Measurements from ENCODE around the gene SBF2. TPM values are rescaled to one million over a fixed set of nuclear protein-coding genes. Genes with fewer than 3 reads are reported as not detected.
"Not testable (repeated sequence)": the region's sequence is repeated elsewhere in the genome, so short reads cannot be mapped to it uniquely, and the experiment has no call there.

SBF2 gene
- total RNA-seq, 1 experiment from 2014 or later: 16.7 TPM

DNA sequence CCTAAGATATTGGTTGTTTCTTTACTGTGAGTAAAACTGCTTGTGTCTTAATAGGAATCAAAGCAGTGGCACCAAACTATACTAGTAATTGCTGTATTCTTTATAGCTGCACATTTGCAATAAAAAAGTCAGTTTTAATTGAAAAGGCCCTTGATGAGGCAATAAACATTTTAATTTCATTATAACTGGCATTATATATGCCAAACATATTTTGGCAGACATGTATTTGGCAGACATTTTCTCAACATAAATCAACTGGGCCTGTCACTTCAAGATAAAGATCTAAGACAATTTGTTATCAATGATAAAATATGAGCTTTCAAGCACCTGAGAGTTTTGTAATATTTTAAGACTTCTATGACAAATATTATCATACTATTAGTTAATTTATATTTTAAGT is 245.7 kb downstream of the SBF2 start:
- H3K4me3 ChIP-seq: no peak overlapping the region
- DNase-seq: no peak
- H3K9me3 ChIP-seq: peaks cover 20% of the 10 kb centered on the region
- no peaks in the 10 kb centered on the region for H3K36me3 ChIP-seq
- H3K27me3 ChIP-seq: no peaks in the 10 kb centered on the region

DNA sequence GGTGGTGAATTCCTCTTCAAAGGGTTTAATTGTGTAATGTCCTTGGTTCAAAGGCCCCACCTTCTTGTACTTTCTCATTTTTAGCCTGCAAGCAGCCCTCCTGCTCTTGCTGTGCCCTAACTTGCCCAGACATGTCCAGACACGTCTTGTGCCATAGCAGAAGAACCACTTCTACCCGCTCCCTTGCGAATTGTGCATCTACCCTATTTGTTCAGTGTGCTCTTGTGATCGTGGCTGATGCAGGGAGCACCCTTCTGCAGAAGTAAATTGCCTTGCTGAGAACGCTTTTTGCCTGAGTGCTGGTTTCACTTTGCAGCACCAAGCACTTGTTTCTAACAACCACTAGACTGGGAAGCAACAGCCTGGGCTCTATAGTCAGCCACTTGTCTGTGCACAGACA is 249.4 kb downstream of the SBF2 start:
- Histone ChIP-seq H3K36me3 (peaks cover 7% of the 10 kb centered on the region; the same call in 1 of the 2 replicates), H3K9me3 (peaks cover 21% of the 10 kb centered on the region), H3K27me3 (no peaks in the 10 kb centered on the region), H3K4me3 (no peak overlapping the region)
- DNase-seq: no peak

DNA sequence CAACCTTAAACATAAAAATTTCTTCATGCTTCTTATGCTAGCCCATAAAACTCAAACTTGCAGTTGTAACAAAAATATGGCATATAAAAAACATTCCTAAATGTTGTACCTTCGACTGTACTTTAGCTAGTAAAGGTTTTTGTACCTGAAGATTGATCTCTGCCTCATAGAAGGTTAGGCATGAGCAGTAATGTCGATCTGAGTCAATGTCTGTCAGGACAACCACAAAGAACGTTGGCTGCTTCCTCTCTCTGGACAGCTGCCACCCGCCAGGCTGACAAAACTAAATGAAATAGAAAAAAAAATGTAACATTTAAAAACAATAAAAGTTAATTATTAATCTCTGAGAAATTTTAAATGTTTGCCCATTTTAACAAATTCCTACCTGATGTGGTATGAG is 251.3 kb downstream of the SBF2 start:
- Histone ChIP-seq H3K27me3 (no peaks in the 10 kb centered on the region), H3K9me3 (peaks cover 21% of the 10 kb centered on the region), H3K4me3 (no peak overlapping the region), H3K36me3 (peaks cover 7% of the 10 kb centered on the region; the same call in 1 of the 2 replicates)
- no peak for DNase-seq

DNA sequence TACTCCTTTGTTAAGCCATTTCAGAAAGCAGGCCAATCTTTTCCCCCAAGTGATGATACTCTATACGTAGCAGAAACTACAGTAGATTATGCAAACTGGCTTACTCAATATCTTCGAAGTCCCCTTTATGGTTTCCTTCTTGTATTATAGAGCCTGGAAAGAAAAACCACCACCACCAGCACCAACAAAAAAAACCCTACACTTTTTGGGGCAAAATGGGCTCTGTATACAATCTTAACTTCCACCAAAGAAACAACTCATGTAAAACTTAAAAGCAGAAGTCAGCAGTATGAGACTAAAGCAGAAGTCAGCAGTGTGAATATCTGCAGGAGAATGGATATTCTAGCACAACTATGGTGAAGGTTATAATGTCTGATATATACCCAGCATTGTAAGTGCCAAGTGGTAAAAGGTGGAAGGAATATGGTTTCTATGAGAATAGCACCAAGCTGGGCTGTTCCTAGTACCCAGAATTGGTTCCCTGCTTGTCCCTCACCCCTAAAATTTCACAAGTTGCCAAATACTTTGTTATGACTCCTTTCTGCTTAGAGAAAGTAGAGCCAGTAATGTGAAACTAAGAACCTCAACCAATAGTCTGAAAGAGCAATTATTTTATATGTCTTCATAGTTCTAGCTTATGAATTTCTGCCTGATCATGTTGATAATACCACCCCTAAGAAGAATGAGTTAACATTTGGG is 252.1 kb downstream of the SBF2 start:
- Histone ChIP-seq H3K9me3 (peaks cover 18% of the 10 kb centered on the region), H3K27me3 (no peaks in the 10 kb centered on the region), H3K4me3 (no peak overlapping the region), H3K36me3 (peaks cover 7% of the 10 kb centered on the region; the same call in 1 of the 2 replicates)
- no peak for DNase-seq

DNA sequence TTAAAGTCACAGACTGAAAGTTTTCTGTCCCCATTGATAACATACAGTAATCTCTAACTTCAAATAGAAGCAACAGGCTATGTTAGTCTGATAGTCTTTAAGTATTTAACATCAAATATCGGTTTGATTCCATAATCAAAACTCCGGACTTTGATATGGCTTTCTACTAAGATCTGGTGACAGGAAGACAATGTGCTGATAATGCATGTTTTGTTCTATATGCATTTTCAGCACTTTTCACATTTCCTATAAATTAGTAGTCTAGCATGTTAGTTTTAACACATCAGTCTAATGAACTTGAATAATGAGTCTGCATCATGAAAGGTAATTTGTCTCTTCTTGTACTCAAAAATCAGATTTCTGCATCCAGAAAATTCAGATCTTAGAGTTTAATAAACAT is 252.7 kb downstream of the SBF2 start:
- Histone ChIP-seq H3K36me3 (peaks cover 7% of the 10 kb centered on the region; the same call in 1 of the 2 replicates), H3K27me3 (no peaks in the 10 kb centered on the region), H3K4me3 (no peak overlapping the region), H3K9me3 (peaks cover 16% of the 10 kb centered on the region)
- no peak for DNase-seq

DNA sequence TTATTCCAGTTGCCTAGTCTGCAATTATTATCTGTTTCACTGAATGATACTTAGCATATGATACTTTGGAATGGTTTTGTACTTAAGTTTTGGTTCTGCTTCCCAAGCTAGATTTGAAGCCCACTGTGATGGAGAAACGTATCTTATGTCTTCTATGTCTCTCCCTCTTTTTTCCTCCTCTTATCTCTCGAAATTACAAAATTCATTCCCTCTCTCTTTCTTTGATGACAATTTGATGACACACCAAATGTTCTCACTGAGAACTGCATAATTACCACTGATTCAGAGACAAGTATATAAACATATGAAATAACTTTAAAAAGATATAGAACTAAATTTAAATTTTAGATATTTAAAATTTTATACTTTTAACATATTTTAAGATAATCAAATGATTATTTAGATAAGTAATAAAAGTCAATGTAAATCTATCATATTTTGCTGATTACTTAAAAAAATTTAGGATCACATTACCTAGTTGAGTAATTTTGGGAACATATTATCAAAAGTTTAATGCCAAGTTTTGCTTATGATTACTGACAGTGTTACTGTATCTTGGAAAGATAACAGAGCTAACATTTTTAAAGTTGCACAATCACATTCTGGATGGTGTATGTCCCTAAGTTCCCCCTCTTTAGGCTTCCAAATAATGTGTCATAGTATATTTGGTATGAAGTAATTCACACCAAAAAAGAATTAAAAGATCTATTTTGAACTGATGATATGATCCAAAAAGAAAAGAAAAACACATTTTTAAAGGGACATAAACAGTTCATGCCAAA is 255.3 kb downstream of the SBF2 start:
- H3K4me3 ChIP-seq: no peak overlapping the region
- no peak for DNase-seq

DNA sequence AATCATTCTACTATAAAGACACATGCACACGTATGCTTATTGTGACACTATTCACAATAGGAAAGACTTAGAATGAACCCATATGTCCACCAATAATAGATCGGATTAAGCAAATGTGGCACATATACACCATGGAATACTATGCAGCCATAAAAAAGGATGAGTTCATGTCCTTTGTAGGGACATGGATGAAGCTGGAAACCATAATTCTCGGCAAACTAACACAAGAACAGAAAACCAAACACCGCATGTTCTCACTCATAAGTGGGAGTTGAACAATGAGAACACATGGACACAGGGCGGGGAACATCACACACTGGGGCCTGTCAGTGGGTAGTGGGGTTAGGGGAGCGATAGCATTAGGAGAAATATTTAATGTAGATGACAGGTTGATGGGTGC is 258.1 kb downstream of the SBF2 start:
- H3K4me3 ChIP-seq, DNase-seq, H3K36me3 ChIP-seq, H3K9me3 ChIP-seq, H3K27me3 ChIP-seq: not testable (repeated sequence)

More for the DNA sequence above, 255.3 kb downstream of the SBF2 start:
- H3K27me3 ChIP-seq: no peaks in the 10 kb centered on the region
- peaks cover 7% of the 10 kb centered on the region; the same call in 1 of the 2 replicates for H3K36me3 ChIP-seq
- H3K9me3 ChIP-seq: peaks cover 4% of the 10 kb centered on the region; the same call in 1 of the 2 replicates

DNA sequence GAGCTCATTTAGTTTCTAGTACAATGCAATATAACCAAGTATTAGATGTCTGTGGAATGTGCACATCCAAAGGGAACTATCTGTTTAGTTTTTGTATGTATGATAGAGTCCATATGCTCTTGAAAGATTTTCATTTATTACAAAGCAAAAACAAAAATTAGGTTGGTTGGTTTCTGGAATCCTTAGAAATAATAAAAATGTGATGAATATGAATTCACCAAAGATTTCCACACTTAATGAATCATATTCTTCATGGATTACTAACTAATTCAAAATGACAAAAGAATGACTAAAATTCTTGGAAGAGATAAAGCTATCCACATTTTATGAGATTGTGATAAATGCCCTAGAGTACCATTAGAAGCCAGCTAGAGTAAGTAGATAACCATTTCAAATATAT is 261.1 kb downstream of the SBF2 start:
- peaks cover 8% of the 10 kb centered on the region for H3K36me3 ChIP-seq
- no peak for DNase-seq
- H3K9me3 ChIP-seq: no peaks in the 10 kb centered on the region; the same call in 1 of the 2 replicates
- H3K27me3 ChIP-seq: no peaks in the 10 kb centered on the region
- no peak overlapping the region for H3K4me3 ChIP-seq

DNA sequence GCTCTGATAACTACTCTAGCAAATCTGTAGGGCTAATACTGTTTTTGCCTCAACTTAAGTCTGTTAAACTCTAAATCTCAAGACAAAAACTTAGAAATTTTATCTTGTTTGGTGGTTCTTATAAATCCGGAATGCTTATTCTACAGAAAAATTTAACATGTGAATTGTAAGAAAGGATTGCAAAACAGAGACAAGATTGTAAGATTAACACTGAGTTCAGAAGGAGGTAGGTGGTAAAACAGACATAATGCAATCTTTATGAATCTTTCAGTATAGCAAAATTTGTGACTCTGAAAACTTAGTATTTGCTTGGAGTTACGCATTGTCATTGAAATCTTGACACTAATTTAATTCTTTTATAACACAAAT is 263.9 kb downstream of the SBF2 start:
- Histone ChIP-seq H3K27me3 (no peaks in the 10 kb centered on the region), H3K9me3 (no peaks in the 10 kb centered on the region), H3K36me3 (peaks cover 12% of the 10 kb centered on the region), H3K4me3 (no peak overlapping the region)
- DNase-seq: no peak

DNA sequence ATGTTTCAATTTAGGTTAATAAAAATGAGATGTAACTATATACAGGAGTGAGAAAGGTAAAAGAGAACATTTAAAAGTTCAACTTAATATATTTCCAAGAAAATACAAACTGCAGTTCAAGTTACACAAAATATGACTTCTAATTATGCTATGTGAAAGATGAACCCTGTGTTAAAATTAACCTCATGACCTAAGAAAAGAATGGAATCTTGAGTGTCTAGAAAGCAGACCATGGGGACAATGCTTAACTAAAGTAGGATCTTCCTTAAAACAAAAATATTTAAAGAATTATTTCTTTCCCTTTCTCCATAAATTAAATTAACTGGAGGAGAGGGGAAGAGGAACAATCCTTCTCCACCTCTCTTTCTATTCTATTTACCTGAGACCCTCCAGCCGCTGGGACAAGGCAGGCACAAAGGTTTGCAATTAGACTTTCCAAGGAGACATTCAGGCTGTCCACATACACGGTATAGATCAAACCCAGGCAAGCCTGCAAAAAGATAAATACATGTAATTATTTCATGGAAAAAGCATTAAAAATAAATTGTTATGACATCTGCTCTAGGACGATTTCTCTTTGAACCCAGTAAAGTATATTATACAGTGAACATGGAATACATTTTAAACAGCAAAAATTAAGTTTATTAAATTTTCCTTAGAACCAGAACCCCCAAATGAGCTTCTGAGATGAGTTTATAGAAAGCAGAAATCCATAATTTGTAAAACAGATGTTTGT is 264.5 kb downstream of the SBF2 start:
- DNase-seq: no peak
- Histone ChIP-seq H3K36me3 (peaks cover 12% of the 10 kb centered on the region), H3K4me3 (no peak overlapping the region), H3K9me3 (no peaks in the 10 kb centered on the region), H3K27me3 (no peaks in the 10 kb centered on the region)

DNA sequence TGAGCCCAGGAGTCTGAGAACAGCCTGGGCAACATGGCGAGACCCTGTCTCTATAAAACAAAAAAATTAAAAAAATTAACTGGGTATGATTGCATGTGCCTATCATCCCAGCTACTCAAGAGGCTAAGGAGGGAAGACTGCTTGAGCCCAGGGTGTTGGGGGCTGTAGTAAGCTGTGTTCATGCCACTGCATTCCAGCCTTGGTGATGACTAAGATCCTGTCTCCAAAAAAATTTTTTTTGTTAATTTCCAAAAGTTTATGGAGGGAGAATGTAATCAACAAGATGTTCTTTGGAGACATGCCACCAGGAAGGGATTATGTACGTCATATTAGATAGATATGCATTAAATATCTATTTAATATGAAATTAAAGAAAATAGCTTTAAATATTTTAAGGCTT is 267.5 kb downstream of the SBF2 start:
- Histone ChIP-seq H3K27me3 (no peaks in the 10 kb centered on the region), H3K9me3 (no peaks in the 10 kb centered on the region), H3K4me3 (no peak overlapping the region), H3K36me3 (peaks cover 12% of the 10 kb centered on the region)
- peak; percentile 34 for DNase-seq

DNA sequence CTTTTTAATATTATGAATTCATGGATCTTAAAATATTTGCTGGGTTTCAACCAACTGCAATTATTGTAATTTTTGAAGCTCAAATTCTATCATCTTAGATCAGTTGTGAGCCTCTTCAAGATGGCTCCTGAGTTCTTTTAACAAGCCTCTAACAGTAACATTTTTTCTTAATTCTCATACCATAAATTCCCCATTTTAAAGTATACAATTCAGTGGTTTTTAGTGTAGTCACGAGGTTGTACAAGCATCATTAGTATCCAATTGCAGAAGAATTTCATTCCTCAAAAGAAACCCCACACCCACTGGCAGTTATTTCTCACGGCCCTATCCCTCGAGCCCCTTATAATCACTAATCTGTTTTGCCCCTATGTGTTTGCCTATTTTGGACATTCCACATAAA is 270.8 kb downstream of the SBF2 start:
- H3K27me3 ChIP-seq: no peaks in the 10 kb centered on the region
- no peak for DNase-seq
- H3K9me3 ChIP-seq: no peaks in the 10 kb centered on the region
- 0 out of 2 replicates have a peak, but pooled peaks cover 5% of the 10 kb centered on the region for H3K36me3 ChIP-seq
- H3K4me3 ChIP-seq: no peak overlapping the region

DNA sequence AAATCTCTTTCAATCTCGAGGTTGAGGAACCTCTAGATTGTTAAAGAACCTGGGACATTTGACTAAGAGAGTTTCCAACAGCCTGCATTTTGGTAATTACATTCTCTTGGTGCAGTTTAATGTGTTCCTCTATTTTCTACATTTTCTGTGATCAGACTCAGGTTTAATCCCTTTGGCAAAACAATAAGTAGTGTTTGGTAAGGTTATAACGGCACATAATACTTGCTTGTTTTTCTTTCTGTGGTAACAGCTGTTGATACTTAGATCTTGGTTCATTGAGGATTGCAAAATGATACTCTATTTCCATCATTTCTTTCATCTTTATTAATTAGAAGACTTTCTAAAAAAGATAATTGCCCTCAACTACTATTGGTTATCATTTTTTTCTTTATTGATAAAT is 271.3 kb downstream of the SBF2 start:
- H3K27me3 ChIP-seq: no peaks in the 10 kb centered on the region
- no peak overlapping the region for H3K4me3 ChIP-seq
- H3K9me3 ChIP-seq: no peaks in the 10 kb centered on the region
- no peak for DNase-seq
- H3K36me3 ChIP-seq: 0 out of 2 replicates have a peak, but pooled peaks cover 2% of the 10 kb centered on the region

DNA sequence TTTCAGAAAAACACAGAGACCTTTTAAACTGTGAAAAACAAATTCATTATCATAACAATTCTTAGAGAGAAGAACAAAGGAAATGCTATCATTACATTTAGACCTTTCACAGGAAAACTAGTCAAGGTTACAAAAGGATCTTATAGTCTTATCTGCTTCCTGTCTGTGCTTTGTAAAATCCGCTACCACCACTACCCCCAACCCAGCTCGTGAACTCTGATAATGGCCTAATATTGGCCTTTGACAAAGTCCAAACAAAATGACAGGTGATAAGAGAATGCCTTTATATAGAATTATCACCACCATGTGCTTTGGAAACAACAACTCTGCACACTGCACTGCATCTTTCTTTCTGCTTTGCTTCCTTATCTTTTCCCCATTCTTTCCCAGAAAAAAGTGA is 272.5 kb downstream of the SBF2 start:
- H3K36me3 ChIP-seq: 0 out of 2 replicates have a peak, but pooled peaks cover 2% of the 10 kb centered on the region

DNA sequence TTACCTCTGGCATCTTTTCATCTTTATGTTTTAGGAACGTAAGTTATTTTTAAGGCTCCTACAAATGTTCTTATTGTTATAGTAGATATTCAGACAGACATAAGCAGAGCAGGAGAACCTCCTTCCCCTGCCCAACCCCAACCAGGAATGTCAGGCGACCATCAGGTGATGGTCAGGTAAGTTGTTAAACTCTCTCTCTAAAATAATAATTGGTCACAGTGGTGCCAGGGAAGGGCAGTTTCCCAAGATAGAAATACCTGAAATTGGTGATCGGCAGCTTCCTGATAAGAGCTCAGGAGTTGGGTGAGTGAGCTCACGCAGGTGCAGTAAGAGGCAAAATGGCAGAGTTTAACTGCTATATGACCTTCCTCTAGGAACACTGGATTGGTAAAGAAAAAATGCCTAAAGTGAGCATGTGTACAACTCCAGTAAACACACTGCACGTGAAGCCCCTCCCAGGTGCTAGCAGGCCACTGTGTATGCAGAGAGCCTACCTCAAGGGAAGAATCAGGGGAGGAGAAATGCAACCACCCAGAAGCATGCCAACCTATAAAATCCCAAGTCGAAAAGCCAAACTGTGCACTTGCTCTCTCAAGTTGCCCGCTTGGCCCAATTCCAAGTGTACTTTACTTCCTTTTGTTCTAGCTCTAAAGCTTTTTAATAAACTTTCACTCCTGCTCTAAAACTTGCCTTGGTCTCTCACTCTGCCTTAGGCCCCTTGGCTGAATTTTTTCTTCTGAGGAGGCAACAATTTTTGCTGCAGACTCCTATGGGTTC is 273.9 kb downstream of the SBF2 start:
- H3K4me3 ChIP-seq: no peak overlapping the region
- H3K36me3 ChIP-seq: peaks cover 6% of the 10 kb centered on the region; the same call in 1 of the 2 replicates
- H3K9me3 ChIP-seq: no peaks in the 10 kb centered on the region
- H3K27me3 ChIP-seq: no peaks in the 10 kb centered on the region
- no peak for DNase-seq

More for the DNA sequence above, 272.5 kb downstream of the SBF2 start:
- Histone ChIP-seq H3K27me3 (no peaks in the 10 kb centered on the region), H3K4me3 (no peak overlapping the region), H3K9me3 (no peaks in the 10 kb centered on the region)
- no peak for DNase-seq

DNA sequence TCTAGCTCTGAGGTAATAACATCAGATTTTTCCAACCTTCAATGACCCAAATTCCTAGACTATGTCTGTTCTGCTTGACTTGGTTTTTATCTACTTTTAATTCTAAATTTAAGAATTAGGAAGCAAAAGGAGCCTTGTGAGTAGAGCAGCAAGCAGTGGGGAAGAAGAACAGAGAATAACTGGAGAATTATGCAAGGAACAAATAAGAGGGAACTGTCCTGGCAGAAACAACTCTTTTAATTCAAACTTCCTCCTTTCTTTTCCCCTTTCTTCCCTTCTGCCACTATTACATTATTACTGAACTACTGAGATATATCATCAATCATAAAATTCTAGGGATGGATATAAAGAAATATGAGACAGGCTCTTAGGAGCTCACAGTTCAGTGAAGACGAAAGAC is 276.1 kb downstream of the SBF2 start:
- H3K4me3 ChIP-seq: no peak overlapping the region
- no peaks in the 10 kb centered on the region for H3K27me3 ChIP-seq
- peaks cover 3% of the 10 kb centered on the region; the same call in 1 of the 2 replicates for H3K9me3 ChIP-seq
- no peak for DNase-seq
- H3K36me3 ChIP-seq: peaks cover 12% of the 10 kb centered on the region
